ENCODE data around the gene UBA6.

DNA sequence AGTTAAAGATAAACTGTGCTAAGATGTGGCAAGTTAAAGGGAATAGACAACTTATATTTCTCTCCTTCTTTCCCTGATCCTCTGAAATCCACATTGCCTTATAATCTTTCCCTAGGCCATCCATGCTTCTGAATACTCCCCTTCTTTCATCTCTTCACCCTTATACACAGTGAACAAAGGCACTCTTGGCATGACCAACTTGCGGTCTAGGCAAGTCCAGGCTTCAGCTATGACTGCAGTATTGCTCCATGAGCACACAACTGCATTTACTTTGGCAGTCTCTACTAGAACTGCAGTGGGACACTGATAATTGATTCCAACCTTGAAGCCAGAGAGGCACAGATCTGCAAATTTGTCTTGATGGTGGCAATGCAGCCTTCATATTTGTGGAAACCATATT lies 24.2 kb upstream of the UBA6 start:
- no peak for TF ChIP-seq GATA2 (IDR thresholded peaks at IDR 0.05; ENCODE audit: low read depth, low read length)
- TF ChIP-seq GATA3 (IDR thresholded peaks at IDR 0.05; ENCODE audit: low read depth, low read length): no peak

Data from SH-SY5Y (cell line).